Stimulated activated CD8-positive, alpha-beta memory T cell treated with anti-CD3 and anti-CD28 coated beads, Interleukin-12 subunit alpha, Interleukin-12 subunit beta, amount 100 ng/mL, for 24 hours (primary cell): ENCODE measurements around the gene SERTAD4.
"Not testable (repeated sequence)": the region's sequence is repeated elsewhere in the genome, so short reads cannot be mapped to it uniquely, and the experiment has no call there.

Experiments
- DNase-seq: peaks from one replicate; pipeline ENCODE4 v3.0.0-alpha.2; 2020; ENCODE audit errors: extremely low read depth

SERTAD4 gene

DNA sequence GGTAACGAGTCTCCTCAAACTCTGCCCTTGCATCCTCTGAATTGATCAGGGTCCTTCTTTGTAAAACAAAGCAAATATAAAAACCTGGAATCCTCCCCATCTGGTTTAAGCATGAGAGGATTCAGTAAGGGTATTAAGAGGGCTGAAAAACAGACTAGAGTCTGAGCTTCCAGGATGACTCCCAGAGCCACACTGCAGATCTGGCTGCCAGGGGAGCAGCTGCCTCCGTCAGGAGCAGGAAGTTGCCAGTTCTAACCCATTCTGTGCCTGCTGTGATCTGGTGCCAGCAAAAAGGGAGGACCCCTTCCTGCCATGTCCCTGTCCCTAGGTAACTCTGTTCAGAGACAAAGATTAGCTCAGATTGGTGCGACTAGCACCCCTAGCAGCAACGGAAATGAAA is 27.5 kb downstream of the SERTAD4 start:
- DNase-seq, result no peak

- DNase-seq, result no peak
Observed at GRCh38 chr1:210262167-210262896, 29.7 kb downstream of the SERTAD4 start.

DNA sequence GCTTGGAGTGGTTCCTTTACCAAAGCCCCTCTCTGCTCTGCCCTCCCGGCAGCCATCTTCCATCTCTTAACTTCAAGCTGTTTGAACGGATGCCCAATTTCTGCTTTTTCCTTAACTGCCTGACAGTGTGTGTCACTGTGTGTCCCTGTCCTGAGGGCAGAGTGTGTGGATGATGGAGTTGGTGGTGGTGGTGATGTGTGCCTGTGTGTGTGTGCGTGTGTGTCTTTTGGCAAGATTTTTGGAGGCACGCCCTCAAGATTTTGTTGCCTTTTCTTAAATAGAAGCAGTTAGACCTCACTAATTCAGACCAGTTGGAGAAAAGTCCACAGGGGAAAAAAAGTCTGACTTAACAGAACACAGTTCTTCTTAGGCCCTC is 30.3 kb downstream of the SERTAD4 start:
- DNase-seq, result no peak

DNA sequence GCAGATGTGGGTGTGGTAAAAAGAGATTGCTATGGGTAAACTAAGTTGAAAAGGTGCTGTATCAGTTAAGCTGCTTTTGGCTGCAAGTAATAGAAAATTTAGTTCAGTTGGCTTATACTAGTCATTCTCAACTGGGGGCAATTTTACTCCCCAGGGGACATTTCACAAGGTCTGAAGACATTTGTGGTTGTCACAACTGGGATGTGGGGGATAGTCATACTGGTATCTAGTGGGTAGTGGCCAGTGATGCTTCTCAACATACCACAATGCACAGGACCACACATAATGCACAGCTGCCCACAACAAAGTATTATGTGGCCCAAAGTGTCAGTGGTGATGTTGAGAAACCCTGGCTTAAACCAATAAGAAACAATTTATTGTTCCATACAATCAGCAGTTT is 31.4 kb downstream of the SERTAD4 start:
- DNase-seq, result no peak

GRCh38 chr1:210264496-210265380 is 32.1 kb downstream of the SERTAD4 start:
- DNase-seq, result no peak

DNA sequence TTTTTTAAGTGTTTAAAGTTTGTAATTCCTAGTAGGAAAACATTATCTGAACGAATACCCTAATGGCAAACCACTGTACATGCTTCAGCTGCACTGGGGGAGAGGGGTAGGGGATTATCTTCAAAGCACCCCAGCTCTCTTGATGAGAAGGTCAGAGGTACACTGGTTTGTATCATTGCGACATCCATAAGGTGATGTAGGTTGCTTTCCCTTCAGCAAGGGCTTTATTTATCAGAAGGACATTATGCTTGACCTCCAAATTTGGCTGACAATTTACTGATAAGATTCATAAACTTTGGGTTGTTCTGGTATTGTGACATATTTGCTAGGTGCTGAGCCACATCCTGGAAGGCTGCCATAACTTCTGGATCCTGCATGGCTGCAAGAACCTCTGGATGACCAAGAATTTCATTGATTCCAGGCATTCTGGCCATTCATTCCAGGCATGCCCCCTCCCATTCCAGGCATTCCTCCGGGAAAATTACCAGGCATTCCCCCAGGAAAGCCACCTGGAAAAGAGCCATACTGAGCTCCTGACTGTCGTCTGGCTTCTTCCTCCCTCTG is 32.9 kb downstream of the SERTAD4 start:
- DNase-seq, result not testable (repeated sequence)

GRCh38 chr1:210269981-210270380 is 37.4 kb downstream of the SERTAD4 start:
- DNase-seq, result no peak

DNA sequence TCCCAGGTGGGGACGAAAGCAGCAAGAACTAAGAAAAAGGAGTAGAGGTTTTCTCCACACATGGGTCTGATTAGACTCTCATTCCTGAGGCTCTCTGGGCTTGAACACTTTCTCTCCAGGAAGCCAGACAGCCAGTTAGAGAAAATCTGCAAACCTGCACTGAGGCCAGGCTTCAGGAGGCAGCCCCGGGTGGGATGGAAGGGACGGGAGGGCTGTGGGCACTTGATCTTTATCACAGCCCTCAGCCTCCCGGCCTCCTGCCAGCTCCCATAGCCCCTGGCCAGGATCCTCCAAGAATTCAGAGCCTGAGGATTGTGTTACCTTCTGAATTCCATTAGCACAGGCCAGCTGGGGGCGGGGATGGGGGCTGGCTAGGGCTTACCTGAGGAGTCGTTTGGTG is 40.1 kb downstream of the SERTAD4 start:
- no peak for DNase-seq

- DNase-seq, result no peak
Observed at GRCh38 chr1:210280221-210280620, 47.6 kb downstream of the SERTAD4 start.

DNA sequence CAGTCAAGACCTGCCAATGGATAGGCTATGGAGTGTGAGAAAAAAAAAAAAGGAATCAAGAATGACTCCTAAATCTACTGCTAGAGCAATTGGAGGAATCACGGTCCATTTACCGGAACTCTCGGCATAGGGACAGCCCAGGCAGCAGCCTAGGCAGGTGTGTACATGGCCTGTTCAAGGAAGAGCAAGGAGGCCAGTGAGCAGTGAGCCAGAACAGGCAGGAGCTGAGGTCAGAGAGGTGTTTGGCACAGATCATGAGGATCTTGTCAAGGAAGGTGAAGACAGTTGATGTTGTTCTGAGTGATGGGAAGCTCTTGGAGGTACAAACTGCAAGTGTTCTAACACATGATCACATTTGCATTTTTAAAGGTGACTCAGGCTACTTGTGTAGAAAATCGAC is 55.5 kb downstream of the SERTAD4 start:
- no peak for DNase-seq

GRCh38 chr1:210289248-210289647 is 56.7 kb downstream of the SERTAD4 start:
- DNase-seq, result no peak

DNA sequence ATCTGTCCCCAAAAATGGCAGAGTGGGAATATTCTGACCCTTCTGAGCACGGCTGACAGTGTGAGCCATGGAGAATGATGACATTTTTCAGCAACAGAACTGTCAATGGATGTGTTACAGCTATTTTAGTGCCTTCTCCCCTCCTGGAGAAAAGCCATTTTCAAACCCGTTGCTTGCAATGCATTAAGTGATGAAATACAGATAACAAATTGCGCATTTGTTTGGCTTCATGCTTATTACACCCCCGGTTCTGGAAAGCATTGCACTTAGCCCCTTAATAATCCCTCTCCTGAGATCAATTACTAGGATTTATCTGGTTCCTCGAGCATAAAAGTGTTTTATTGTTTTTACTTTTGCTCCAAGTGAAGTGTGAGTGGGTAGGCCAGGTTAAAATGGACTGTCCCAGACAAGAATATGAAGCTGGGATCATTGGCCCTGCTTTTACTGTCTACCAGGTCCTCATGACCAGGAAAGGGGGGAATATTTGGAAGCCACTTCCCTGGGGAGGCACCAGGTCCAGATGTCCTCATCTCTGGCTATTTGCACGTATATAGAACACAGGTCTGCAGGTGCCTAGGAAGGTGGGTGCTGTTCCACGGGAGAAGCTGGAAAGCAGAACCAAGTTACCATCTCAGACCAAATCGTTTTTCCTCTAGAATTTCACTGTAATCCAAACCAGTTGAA is 58.6 kb downstream of the SERTAD4 start:
- no peak for DNase-seq

GRCh38 chr1:210291786-210292230 is 59.2 kb downstream of the SERTAD4 start:
- no peak for DNase-seq

- no peak for DNase-seq
Observed at GRCh38 chr1:210292231-210292871, 59.8 kb downstream of the SERTAD4 start.

- DNase-seq, result no peak
Observed at GRCh38 chr1:210293171-210293607, 60.6 kb downstream of the SERTAD4 start.

DNA sequence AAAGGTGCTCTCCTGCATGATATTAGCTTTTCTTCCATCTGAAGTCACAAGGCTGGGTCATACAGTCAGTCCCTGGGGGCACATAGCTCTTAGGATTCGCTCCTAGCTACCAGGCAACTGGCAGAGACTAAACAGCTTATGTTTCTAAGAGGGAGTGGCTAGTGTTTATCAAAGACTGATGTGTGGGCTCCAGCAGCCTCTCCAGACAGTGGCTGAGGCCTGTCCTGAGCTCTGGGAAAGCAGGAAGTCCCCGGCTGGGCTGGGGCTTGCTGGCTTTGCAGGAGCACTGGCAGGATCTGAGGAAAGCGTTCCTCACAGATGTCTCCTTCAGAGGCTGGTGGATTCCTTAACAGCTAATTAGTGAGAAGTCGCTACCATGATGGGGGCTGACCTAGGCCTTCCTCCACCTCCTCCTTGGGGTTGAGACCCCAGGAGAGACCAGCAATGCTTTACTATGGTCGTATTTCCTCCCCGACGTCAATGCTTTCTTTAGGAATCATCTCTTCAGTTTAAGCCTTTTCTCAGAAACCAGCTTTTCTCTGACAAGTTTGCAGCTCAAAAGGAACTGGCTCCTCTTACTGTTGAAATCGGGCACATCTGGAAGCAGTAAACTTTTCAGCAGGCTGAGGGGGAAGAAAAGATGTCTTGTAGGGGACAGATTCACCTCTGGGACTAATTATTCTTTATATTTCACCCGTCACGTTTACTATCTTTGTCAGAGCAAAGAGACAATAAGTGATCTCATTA is 62.6 kb downstream of the SERTAD4 start:
- no peak for DNase-seq
